Activated CD4-positive, alpha-beta memory T cell treated with anti-CD3 and anti-CD28 coated beads for 36 hours (primary cell): ENCODE measurements around the gene GRIN3B. TPM values are rescaled to one million over a fixed set of nuclear protein-coding genes. Genes with fewer than 3 reads are reported as not detected.

Source experiments
- CTCF ChIA-PET: fragments of 350-600 bp; sonication (Branson Sonifier 250); formaldehyde crosslinking; loops from one replicate; lab custom pipeline; 2021; ENCODE audit warnings: antibody characterized with exemption, inconsistent platforms; lab: Charles Lee
- POLR2A ChIA-PET: fragments of 350-600 bp; sonication (Branson Sonifier 250); formaldehyde crosslinking; loops from one replicate; lab custom pipeline; 2021; ENCODE audit warnings: antibody characterized with exemption; lab: Charles Lee
- DNase-seq: peaks from one replicate; pipeline ENCODE4 v3.0.0-alpha.2; 2020
- H3K27ac Mint-ChIP-seq: one replicate; pipeline ENCODE4 v1.8.0; 2021; ENCODE audit warnings: mixed read lengths
- H3K27me3 Mint-ChIP-seq: one replicate; pipeline ENCODE4 v1.8.0; 2021; ENCODE audit warnings: mixed read lengths
- H3K36me3 Mint-ChIP-seq: one replicate; pipeline ENCODE4 v1.8.0; 2021; ENCODE audit warnings: mixed read lengths
- H3K4me1 Mint-ChIP-seq: one replicate; pipeline ENCODE4 v1.8.0; 2021; ENCODE audit warnings: low read depth, mixed read lengths
- H3K4me3 Mint-ChIP-seq: one replicate; pipeline ENCODE4 v1.8.0; 2021; ENCODE audit warnings: mild to moderate bottlenecking, mixed read lengths
- H3K9me3 Mint-ChIP-seq: one replicate; pipeline ENCODE4 v1.8.0; 2021; ENCODE audit warnings: mixed read lengths
- intact Hi-C: fragments of 100-400 bp; cut with micrococcal nuclease; formaldehyde crosslinking; loops from one replicate; pipeline ENCODE4 v1.15.1; 2023
- total RNA-seq, 2 experiments: library from RNA; stranded (reverse); gene quantifications; one replicate each; pipeline ENCODE4 v1.2.3, GENCODE V29; 2021

Gene GRIN3B
- total RNA-seq, 2 experiments from 2014 or later, result not detected

GRCh38 chr19:1004803-1005664, 4.8 kb downstream of the GRIN3B start:
- no peak for DNase-seq
- CTCF ChIA-PET, result interaction anchor here (0.6 to 1.8 kb wide), 2 partner anchors 16 to 23 kb away, joined by 5 read pairs; no protein-coding TSS in a partner anchor
- Mint-ChIP-seq H3K9me3 (no peaks in the 10 kb centered on the region), H3K4me1 (peaks cover 5% of the 10 kb centered on the region), H3K27ac (no peak overlapping the region), H3K36me3 (peaks cover 2% of the 10 kb centered on the region), H3K4me3 (no peak overlapping the region), H3K27me3 (peaks cover 8% of the 10 kb centered on the region)
- intact Hi-C loops, result no loop called here
- POLR2A ChIA-PET, result no interaction called here

GRCh38 chr19:1006711-1007398, 6.6 kb downstream of the GRIN3B start:
- H3K27ac Mint-ChIP-seq, result peak overlapping the region; percentile 28
- H3K9me3 Mint-ChIP-seq, result no peaks in the 10 kb centered on the region
- CTCF ChIA-PET, result interaction anchor here (1.8 kb wide), 1 partner anchor 25 kb away, joined by 5 read pairs; no protein-coding TSS in a partner anchor

GRCh38 chr19:1007399-1008251, 7.4 kb downstream of the GRIN3B start:
- Mint-ChIP-seq H3K36me3 (peaks cover 2% of the 10 kb centered on the region), H3K27me3 (peaks cover 1% of the 10 kb centered on the region), H3K4me1 (peaks cover 1% of the 10 kb centered on the region), H3K4me3 (no peak overlapping the region), H3K9me3 (no peaks in the 10 kb centered on the region), H3K27ac (no peak overlapping the region)
- DNase-seq, result no peak
- ChIA-PET CTCF (no interaction called here), POLR2A (no interaction called here)
- intact Hi-C loops, result no loop called here

More at GRCh38 chr19:1006711-1007398, 6.6 kb downstream of the GRIN3B start:
- intact Hi-C loops, result no loop called here
- Mint-ChIP-seq H3K36me3 (peaks cover 2% of the 10 kb centered on the region), H3K4me1 (peaks cover 3% of the 10 kb centered on the region), H3K27me3 (peaks cover 5% of the 10 kb centered on the region), H3K4me3 (no peak overlapping the region)
- POLR2A ChIA-PET, result no interaction called here
- DNase-seq, result no peak

- H3K36me3 Mint-ChIP-seq, result peaks cover 2% of the 10 kb centered on the region
- H3K9me3 Mint-ChIP-seq, result no peaks in the 10 kb centered on the region
- no peak overlapping the region for H3K27ac Mint-ChIP-seq
- no peak for DNase-seq
- CTCF ChIA-PET, result no interaction called here
- H3K4me3 Mint-ChIP-seq, result no peak overlapping the region
- POLR2A ChIA-PET, result no interaction called here
- intact Hi-C loops, result no loop called here
- no peaks in the 10 kb centered on the region for H3K27me3 Mint-ChIP-seq
- no peaks in the 10 kb centered on the region for H3K4me1 Mint-ChIP-seq
These were observed 8.2 kb downstream of the GRIN3B start for GRCh38 chr19:1008268-1009040.

DNA sequence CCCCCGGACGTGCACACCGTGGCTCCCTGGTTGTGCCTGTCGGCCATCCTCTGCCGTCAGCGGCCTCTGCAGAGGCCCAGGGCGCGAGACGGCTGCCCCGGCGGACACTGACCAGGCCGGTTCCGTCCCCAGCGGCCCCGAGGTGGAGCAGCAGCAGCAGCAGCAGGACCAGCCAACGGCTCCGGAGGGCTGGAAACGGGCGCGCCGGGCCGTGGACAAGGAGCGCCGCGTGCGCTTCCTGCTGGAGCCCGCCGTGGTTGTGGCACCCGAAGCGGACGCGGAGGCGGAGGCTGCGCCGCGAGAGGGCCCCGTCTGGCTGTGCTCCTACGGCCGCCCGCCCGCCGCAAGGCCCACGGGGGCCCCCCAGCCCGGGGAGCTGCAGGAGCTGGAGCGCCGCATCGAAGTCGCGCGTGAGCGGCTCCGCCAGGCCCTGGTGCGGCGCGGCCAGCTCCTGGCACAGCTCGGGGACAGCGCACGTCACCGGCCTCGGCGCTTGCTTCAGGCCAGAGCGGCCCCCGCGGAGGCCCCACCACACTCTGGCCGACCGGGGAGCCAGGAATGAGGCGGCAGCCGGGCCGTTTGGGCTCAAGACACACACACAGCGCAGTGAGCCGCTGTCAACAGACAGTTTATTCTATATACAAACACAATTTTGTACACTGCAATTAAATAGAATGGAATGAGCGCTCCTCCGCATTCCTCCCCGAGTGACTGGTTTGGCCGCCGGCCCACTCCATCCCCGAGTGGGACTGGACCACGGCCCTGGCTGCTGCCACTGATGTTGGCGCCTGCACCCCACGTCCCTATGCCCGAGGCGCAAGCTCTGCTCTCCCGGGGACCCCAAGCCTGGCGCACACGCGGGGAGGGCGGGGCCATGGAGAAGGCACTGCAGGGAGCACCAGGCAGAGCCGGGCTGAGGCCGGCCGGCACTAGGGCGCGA, 9.1 kb downstream of the GRIN3B start:
- H3K27ac Mint-ChIP-seq, result no peak overlapping the region
- no peak overlapping the region for H3K4me3 Mint-ChIP-seq
- H3K36me3 Mint-ChIP-seq, result peaks cover 4% of the 10 kb centered on the region
- peaks cover 2% of the 10 kb centered on the region for H3K4me1 Mint-ChIP-seq
- POLR2A ChIA-PET, result no interaction called here
- H3K9me3 Mint-ChIP-seq, result no peaks in the 10 kb centered on the region
- CTCF ChIA-PET, result no interaction called here
- intact Hi-C loops, result no loop called here
- DNase-seq, result no peak
- H3K27me3 Mint-ChIP-seq, result no peaks in the 10 kb centered on the region

GRCh38 chr19:1009981-1010538, 9.8 kb downstream of the GRIN3B start:
- H3K4me3 Mint-ChIP-seq, result no peak overlapping the region
- H3K36me3 Mint-ChIP-seq, result peaks cover 4% of the 10 kb centered on the region
- ChIA-PET POLR2A (no interaction called here), CTCF (no interaction called here)
- DNase-seq, result no peak
- H3K9me3 Mint-ChIP-seq, result no peaks in the 10 kb centered on the region
- no peak overlapping the region for H3K27ac Mint-ChIP-seq
- H3K27me3 Mint-ChIP-seq, result no peaks in the 10 kb centered on the region
- intact Hi-C loops, result no loop called here
- H3K4me1 Mint-ChIP-seq, result peaks cover 3% of the 10 kb centered on the region

DNA sequence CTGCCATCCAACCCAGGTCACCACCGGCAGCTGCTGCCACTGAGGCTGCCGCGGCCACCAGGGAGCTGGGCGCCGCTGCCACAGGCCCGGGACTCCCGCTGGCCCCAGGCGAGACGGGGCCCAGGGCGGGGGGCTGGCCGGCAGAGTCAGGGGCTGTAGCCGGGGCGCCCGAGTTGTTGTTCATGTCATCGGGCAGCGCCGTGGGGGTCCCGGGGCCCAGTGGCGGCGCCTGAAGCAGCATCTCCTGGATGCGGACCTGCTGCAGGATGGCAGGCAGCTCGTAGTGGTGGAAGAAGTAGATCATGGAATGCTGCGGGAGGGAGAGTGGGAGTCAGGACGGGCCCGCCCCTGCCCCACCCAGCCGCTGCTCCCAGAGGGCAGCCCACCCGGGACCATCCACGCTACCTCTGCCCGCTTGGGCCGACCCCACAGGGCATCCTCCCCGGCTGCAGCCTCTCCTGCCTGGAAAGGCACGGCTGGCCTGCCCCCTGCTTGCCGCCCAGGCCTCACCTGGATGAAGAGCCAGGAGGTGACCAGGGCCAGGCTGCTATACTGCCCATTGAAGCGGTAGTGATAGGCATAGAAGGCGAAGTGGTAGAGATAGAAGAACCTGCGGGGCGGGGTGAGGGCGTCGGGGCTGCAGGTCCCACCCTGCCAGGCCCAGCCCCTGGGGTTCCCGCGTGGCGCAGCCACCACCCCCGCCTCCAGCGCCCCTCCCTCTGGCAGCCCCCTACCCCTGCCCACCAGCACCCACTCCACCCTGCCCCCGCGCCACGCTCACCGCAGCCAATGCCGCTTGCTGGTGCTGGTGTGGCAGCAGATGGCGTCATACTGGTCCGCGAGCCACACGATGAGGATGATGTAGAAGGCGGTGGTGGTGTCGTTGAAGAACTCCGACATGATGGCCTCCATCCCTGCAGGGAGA, 10.6 kb downstream of the GRIN3B start:
- no peak for DNase-seq
- H3K4me3 Mint-ChIP-seq, result no peak overlapping the region
- H3K9me3 Mint-ChIP-seq, result no peaks in the 10 kb centered on the region
- H3K27me3 Mint-ChIP-seq, result no peaks in the 10 kb centered on the region
- POLR2A ChIA-PET, result no interaction called here
- peaks cover 7% of the 10 kb centered on the region for H3K4me1 Mint-ChIP-seq
- H3K36me3 Mint-ChIP-seq, result peaks cover 4% of the 10 kb centered on the region
- CTCF ChIA-PET, result no interaction called here
- intact Hi-C loops, result no loop called here
- H3K27ac Mint-ChIP-seq, result no peak overlapping the region

DNA sequence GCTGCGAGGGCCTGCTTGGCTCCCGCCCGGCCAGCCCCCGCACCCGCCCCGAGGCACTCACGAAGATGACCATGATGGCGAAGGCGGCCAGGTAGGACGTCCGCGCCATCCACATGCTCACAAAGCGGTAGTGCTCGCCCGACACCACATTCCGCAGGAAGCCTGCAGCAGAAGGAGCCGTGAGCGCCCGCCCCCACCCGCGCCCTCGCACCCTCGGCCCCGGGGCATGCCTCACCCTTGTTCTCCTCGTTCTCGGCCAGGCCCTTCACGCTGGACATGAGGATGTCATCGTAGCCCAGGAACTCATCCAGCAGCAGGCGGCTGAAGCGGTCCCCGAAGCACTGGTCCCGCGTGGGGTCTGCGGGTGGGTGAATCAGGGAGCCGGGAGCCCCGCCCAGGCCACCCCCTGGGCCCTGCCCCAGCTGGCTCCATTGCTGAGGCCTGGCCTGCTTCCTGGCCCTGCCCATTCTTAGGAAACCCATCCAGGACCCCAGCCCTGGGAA, 11.7 kb downstream of the GRIN3B start:
- CTCF ChIA-PET, result no interaction called here
- POLR2A ChIA-PET, result no interaction called here
- peaks cover 15% of the 10 kb centered on the region for H3K4me1 Mint-ChIP-seq
- H3K27me3 Mint-ChIP-seq, result no peaks in the 10 kb centered on the region
- H3K4me3 Mint-ChIP-seq, result no peak overlapping the region
- no peaks in the 10 kb centered on the region for H3K9me3 Mint-ChIP-seq
- peaks cover 4% of the 10 kb centered on the region for H3K36me3 Mint-ChIP-seq
- H3K27ac Mint-ChIP-seq, result no peak overlapping the region
- intact Hi-C loops, result no loop called here
- DNase-seq, result no peak

DNA sequence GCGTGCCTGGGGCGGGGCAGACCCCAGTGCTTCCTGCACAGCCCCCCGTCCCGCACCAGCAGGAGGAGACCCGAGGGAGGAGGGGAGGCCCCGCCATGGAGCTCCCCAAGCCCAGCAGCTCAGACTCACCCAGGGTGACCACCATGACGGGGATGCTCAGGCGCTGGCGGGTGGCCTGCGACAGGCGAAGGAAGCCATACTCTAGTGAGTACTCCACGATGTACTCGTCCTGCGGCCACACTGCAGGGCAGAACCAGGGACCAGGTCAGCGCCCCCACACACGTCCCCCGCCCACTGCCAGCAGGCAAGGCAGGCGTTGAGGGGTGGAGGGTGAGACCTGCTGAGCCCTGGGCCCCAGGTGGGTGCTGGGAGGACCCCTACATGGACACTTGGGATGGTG, 12.1 kb downstream of the GRIN3B start:
- intact Hi-C loops, result no loop called here
- POLR2A ChIA-PET, result interaction anchor here (0.6 kb wide), 1 partner anchor 11 kb away, joined by 3 read pairs; no protein-coding TSS in a partner anchor
- no peaks in the 10 kb centered on the region for H3K9me3 Mint-ChIP-seq
- peaks cover 4% of the 10 kb centered on the region for H3K36me3 Mint-ChIP-seq
- peaks cover 19% of the 10 kb centered on the region for H3K4me1 Mint-ChIP-seq
- CTCF ChIA-PET, result no interaction called here
- H3K27me3 Mint-ChIP-seq, result no peaks in the 10 kb centered on the region
- DNase-seq, result no peak
- no peak overlapping the region for H3K27ac Mint-ChIP-seq
- no peak overlapping the region for H3K4me3 Mint-ChIP-seq

- ChIA-PET CTCF (no interaction called here), POLR2A (no interaction called here)
- Mint-ChIP-seq H3K27ac (no peak overlapping the region), H3K4me3 (no peak overlapping the region), H3K4me1 (peaks cover 28% of the 10 kb centered on the region), H3K9me3 (no peaks in the 10 kb centered on the region), H3K27me3 (no peaks in the 10 kb centered on the region), H3K36me3 (peaks cover 4% of the 10 kb centered on the region)
- no peak for DNase-seq
- intact Hi-C loops, result no loop called here
These were observed 13.0 kb downstream of the GRIN3B start for GRCh38 chr19:1013218-1013617.
